Erythroblast (primary cell): ENCODE measurements around the gene CCS.
A peak's percentile ranks its signal among the peaks of the same experiment; 100 is the strongest.
"Not testable (repeated sequence)": the region's sequence is repeated elsewhere in the genome, so short reads cannot be mapped to it uniquely, and the experiment has no call there.

Experiments used
- DNase-seq, 2 experiments: peaks; one replicate each; lab custom pipeline; 2025; lab: John Stamatoyannopoulos, UW
- GATA1 ChIP-seq: IDR thresholded peaks from 2 replicates; pipeline ENCODE4 v1.6.1; 2011; ENCODE audit warnings: low read depth, mild to moderate bottlenecking, control low read depth, low read length, moderate library complexity
- POLR2A ChIP-seq: IDR thresholded peaks from 2 replicates; pipeline ENCODE4 v1.6.1; 2011; ENCODE audit warnings: mild to moderate bottlenecking, low read length

CCS gene

GRCh38 chr11:66591175-66591574, 1.8 kb upstream of the CCS start:
- TF ChIP-seq GATA1 (no peak), POLR2A (no peak)
- no peak for DNase-seq

- peak in 1 of 2 experiments; percentile 49 for DNase-seq
- TF ChIP-seq POLR2A (peak; percentile 63), GATA1 (no peak)
These were observed 284 bp downstream of the CCS start for GRCh38 chr11:66593303-66593635.

- TF ChIP-seq POLR2A (no peak), GATA1 (no peak)
- no peak for DNase-seq
These were observed 665 bp downstream of the CCS start for GRCh38 chr11:66593650-66594049.

GRCh38 chr11:66595245-66595904, 2.4 kb downstream of the CCS start:
- TF ChIP-seq GATA1 (no peak), POLR2A (peak; percentile 25)
- peak; percentile 89 to 90 for DNase-seq

GRCh38 chr11:66598993-66599392, 6.0 kb downstream of the CCS start:
- TF ChIP-seq GATA1 (no peak), POLR2A (no peak)
- DNase-seq, result no peak

GRCh38 chr11:66600219-66600618, 7.2 kb downstream of the CCS start:
- no peak for DNase-seq
- TF ChIP-seq POLR2A (no peak), GATA1 (no peak)

GRCh38 chr11:66600631-66601233, 7.7 kb downstream of the CCS start:
- TF ChIP-seq GATA1 (no peak), POLR2A (no peak)

GRCh38 chr11:66603072-66603471, 10.1 kb downstream of the CCS start:
- TF ChIP-seq POLR2A (no peak), GATA1 (no peak)
- no peak for DNase-seq

More at GRCh38 chr11:66600631-66601233, 7.7 kb downstream of the CCS start:
- no peak for DNase-seq

- TF ChIP-seq GATA1 (no peak), POLR2A (peak; percentile 37)
- DNase-seq, result peak; percentile 90 to 94
These were observed 11.2 kb downstream of the CCS start for GRCh38 chr11:66604155-66604554.

- DNase-seq, result not testable (repeated sequence)
These were observed 13.6 kb downstream of the CCS start for GRCh38 chr11:66606608-66607007.

- TF ChIP-seq POLR2A (no peak), GATA1 (no peak)
- DNase-seq, result peak in 1 of 2 experiments; percentile 53
These were observed 14.3 kb downstream of the CCS start for GRCh38 chr11:66607126-66607834.

- TF ChIP-seq GATA1, result no peak
- no peak for TF ChIP-seq POLR2A
- no peak for DNase-seq
These were observed 17.0 kb downstream of the CCS start for GRCh38 chr11:66609721-66610617.

- no peak for DNase-seq
- TF ChIP-seq GATA1 (no peak), POLR2A (no peak)
These were observed 19.5 kb downstream of the CCS start for GRCh38 chr11:66612458-66612857.
